GM18867 (cell line): ENCODE data around the gene RPSA.
"Not testable (repeated sequence)": the region's sequence is repeated elsewhere in the genome, so short reads cannot be mapped to it uniquely, and the experiment has no call there.

ENCODE experiments used
- ATAC-seq: cut with Tn5 transposase; IDR thresholded peaks from one replicate; pipeline ENCODE4 v1.9.1; 2021; ENCODE audit warnings: mild to moderate bottlenecking, moderate library complexity; ENCODE audit not compliant: unreplicated experiment

RPSA gene

GRCh38 chr3:39418556-39419225, 12.2 kb downstream of the RPSA start:
- not testable (repeated sequence) for ATAC-seq

GRCh38 chr3:39419742-39420315, 13.3 kb downstream of the RPSA start:
- ATAC-seq, result no peak

- ATAC-seq, result no peak
Measured at GRCh38 chr3:39420543-39420942, 14.0 kb downstream of the RPSA start.

- no peak for ATAC-seq
Measured at GRCh38 chr3:39423436-39423970, 17.0 kb downstream of the RPSA start.

GRCh38 chr3:39426312-39426711, 19.8 kb downstream of the RPSA start:
- no peak for ATAC-seq

GRCh38 chr3:39427506-39427905, 21.0 kb downstream of the RPSA start:
- no peak for ATAC-seq

- no peak for ATAC-seq
Measured at GRCh38 chr3:39428745-39429201, 22.3 kb downstream of the RPSA start.

DNA sequence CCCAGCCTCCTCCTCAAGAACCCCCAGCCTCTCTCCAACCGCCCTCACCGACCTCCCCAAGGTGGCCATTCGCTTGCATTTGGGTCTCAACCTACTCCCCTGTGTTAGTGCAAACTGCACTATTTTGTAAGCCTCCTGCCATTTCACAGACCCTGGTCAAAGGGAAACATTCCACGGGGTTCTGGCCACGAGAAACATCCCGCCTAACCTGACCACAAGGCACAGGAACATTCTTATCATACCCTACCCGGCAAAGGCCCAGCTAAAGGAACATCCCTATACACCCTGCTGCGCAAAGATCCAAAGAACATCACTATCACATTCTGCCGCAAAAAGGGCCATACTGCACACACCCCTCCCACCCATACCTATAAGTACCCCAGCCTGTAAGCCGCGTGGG, 22.9 kb downstream of the RPSA start:
- ATAC-seq, result no peak

- no peak for ATAC-seq
Measured at GRCh38 chr3:39432342-39432741, 25.8 kb downstream of the RPSA start.

GRCh38 chr3:39433642-39434041, 27.1 kb downstream of the RPSA start:
- no peak for ATAC-seq

GRCh38 chr3:39434574-39434973, 28.1 kb downstream of the RPSA start:
- no peak for ATAC-seq

- ATAC-seq, result no peak
Measured at GRCh38 chr3:39435006-39435748, 28.7 kb downstream of the RPSA start.

DNA sequence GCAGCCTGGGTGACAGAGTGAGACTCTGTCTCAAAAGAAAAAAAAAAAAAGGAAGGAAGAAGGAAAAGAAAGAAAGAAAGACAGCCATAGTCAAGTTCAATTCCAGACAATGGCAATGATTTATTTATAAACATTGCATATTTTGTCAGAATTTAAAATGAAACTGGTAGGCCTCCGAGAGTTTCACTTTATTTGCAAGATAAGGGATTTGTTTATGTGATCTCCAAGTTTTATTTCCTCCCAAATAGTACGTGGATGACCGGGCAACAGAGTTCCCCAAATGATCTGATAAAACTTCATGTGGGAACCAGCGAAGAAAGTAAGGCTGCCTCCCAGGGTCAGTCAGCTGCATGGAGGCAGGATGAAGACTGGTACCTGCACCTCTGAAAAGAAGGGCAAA, 32.4 kb downstream of the RPSA start:
- ATAC-seq, result no peak

GRCh38 chr3:39440316-39440715, 33.8 kb downstream of the RPSA start:
- ATAC-seq, result no peak

DNA sequence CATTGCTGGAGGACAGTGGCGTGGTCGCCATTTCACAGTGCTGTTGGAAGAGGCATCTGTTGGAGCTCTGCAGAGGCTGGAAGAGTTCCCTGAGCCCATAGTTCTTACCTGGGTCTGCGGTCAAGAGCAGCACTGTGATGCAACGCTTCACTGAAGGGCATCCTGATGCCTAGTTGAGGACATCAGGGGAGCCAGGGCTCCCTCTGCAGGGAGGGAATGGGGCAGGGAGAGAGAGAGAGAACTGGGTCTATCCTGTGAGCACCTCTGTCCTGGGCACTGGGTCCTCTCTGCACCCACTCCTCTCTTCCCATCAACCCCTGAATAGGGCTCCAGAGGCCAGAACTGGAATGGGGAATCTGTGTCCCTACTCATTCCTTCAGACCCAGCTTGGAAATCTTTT, 37.0 kb downstream of the RPSA start:
- no peak for ATAC-seq

GRCh38 chr3:39445927-39446326, 39.4 kb downstream of the RPSA start:
- no peak for ATAC-seq

DNA sequence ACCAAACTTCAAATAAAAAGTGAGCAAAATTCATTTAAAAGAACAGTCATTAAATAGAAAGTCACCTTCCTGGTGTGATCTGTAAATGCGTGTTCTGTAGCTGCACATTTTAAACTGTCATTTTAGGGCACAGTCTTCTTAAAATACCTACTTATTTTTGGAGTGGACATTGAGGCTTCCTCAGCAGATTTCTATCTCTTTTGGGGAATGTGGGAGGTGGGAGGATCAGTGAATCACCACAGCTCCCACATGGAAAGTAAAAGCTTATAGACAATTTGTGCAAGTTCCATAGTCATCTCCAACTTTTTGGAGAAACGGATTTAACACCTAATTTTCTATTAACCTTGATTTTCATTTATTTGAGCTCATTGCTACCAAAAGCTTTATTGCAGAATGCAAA, 39.9 kb downstream of the RPSA start:
- no peak for ATAC-seq

DNA sequence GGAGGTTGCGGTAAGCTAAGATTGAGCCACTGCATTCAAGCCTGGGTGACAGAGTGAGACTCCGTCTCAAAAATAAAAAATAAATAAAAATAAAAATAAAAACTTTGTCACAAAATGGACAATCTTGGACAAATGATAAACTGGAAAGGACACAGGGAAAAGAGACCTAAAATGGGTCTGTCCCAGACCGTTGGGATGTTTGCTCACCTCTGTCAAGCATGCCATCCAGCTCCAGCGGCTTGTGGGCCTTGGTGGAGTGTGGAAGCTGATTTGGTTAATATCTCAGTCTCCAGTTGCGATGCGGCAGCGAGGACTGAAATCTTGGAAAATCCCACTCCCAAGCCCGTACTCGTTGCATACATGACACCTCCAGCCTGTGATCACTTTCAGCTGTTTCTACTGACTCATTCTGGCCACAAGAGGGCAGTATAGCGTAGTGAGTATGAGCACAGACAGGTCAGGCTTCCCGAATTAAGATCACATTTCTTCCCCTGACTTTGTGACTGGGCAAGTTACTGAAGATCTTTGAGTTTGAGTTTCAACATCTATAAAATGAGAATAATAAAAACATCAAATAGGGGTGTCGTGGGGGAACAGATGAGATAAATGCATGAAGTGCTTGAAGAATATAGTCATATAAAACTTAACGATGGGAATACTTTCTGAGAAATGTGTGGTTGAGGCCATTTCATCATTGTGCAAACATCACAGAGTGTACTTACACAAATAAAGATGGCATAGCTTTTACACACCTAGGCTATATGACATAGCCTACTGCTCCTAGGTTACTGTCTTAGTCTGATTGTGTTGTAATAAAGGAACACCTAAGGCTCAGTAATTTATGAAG, 41.3 kb downstream of the RPSA start:
- ATAC-seq, result peak; percentile 86

GRCh38 chr3:39448506-39449233, 42.1 kb downstream of the RPSA start:
- no peak for ATAC-seq

- no peak for ATAC-seq
Measured at GRCh38 chr3:39449796-39450195, 43.3 kb downstream of the RPSA start.
